IPS-18c (cell line): ENCODE results near the gene MEG3.
"Not testable (repeated sequence)": the region's sequence is repeated elsewhere in the genome, so short reads cannot be mapped to it uniquely, and the experiment has no call there.

Experiments
- H3K4me3 ChIP-seq: 2 replicates; pipeline ENCODE4 v1.7.0; 2013; ENCODE audit warnings: low read depth, mild to moderate bottlenecking, low read length, moderate library complexity; ENCODE audit not compliant: insufficient read depth
- H3K9me3 ChIP-seq: one replicate; pipeline ENCODE4 v1.6.1; 2013; ENCODE audit warnings: mild to moderate bottlenecking, low read length, moderate library complexity; ENCODE audit not compliant: control insufficient read depth, insufficient read depth

Gene MEG3

DNA sequence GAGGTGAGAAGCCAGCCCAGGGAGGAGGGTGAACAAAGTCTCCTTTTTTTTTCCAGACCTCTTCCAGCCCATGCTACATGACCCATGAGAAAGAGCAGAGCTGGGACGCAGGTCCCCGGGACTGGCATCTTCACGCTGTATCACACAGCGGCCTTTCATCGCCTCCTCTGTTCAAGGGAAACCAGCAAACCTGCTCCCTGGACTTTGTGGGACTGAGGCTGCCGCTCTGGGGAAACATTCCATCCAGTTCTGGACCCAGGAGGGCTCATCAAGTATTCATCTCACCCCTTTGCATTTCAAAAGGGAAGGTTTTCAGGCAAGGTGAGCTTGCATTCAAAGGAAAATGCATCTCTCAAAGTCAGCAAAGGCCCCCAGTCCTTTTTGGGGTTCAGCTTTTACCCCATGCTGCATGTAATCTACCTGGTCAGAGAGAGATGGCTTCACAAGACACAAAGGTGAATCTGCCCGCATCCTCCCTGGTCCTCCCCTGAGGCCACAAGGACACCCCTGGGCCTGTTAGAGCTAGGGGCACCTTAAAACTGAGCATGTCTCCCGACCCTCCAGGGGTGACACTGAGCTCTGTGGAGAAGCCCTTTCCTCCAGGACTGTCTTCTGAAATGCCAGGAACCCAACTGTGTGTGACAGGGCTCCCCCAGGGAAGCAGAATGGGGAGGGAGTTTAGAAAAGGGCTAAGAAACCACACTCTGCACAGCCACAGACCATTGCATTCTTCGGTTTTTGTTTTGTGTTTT is 21.2 kb upstream of the MEG3 start:
- peaks cover 21% of the 10 kb centered on the region for H3K9me3 ChIP-seq
- no peak overlapping the region; the same call in 1 of the 2 replicates for H3K4me3 ChIP-seq

- peaks cover 25% of the 10 kb centered on the region for H3K9me3 ChIP-seq
- no peak overlapping the region for H3K4me3 ChIP-seq
Measured at GRCh38 chr14:100806386-100806785, 19.5 kb upstream of the MEG3 start.

- Histone ChIP-seq H3K9me3 (peaks cover 31% of the 10 kb centered on the region), H3K4me3 (no peak overlapping the region)
Measured at GRCh38 chr14:100807496-100807895, 18.4 kb upstream of the MEG3 start.

GRCh38 chr14:100807979-100808734 is 17.8 kb upstream of the MEG3 start:
- Histone ChIP-seq H3K9me3 (peaks cover 34% of the 10 kb centered on the region), H3K4me3 (no peak overlapping the region; the same call in 1 of the 2 replicates)

- H3K4me3 ChIP-seq = no peak overlapping the region
- H3K9me3 ChIP-seq = peaks cover 36% of the 10 kb centered on the region
Measured at GRCh38 chr14:100810435-100810834, 15.5 kb upstream of the MEG3 start.

GRCh38 chr14:100810861-100811461 is 15.0 kb upstream of the MEG3 start:
- H3K9me3 ChIP-seq = peaks cover 35% of the 10 kb centered on the region
- H3K4me3 ChIP-seq = no peak overlapping the region

DNA sequence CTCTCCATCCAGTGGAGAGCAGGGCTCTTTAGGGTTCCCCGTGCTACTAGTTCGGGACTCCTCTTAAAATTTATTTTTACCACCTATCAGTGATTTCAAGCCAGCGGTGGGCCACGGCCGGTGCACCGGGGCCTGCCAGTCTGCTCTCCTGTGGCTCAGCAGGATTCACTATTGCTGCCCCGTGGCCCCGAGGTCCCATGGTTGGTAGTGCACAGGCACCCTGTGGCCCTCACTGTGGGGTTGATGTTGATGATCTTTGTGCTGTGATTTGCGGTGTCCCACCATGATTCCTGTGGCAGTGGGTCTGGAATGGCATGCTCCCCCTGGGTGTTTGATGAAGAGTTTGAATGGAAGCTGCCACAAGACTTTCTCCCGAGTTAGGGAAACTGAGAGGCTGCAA is 12.6 kb upstream of the MEG3 start:
- Histone ChIP-seq H3K4me3 (no peak overlapping the region), H3K9me3 (peaks cover 31% of the 10 kb centered on the region)

- Histone ChIP-seq H3K9me3 (peaks cover 16% of the 10 kb centered on the region), H3K4me3 (no peak overlapping the region)
Measured at GRCh38 chr14:100815478-100816285, 10.2 kb upstream of the MEG3 start.

GRCh38 chr14:100816286-100816949 is 9.5 kb upstream of the MEG3 start:
- Histone ChIP-seq H3K9me3 (peaks cover 12% of the 10 kb centered on the region), H3K4me3 (peak overlapping the region; percentile 24; the same call in 1 of the 2 replicates)

GRCh38 chr14:100816950-100817901 is 8.7 kb upstream of the MEG3 start:
- Histone ChIP-seq H3K4me3 (no peak overlapping the region), H3K9me3 (peaks cover 6% of the 10 kb centered on the region)

DNA sequence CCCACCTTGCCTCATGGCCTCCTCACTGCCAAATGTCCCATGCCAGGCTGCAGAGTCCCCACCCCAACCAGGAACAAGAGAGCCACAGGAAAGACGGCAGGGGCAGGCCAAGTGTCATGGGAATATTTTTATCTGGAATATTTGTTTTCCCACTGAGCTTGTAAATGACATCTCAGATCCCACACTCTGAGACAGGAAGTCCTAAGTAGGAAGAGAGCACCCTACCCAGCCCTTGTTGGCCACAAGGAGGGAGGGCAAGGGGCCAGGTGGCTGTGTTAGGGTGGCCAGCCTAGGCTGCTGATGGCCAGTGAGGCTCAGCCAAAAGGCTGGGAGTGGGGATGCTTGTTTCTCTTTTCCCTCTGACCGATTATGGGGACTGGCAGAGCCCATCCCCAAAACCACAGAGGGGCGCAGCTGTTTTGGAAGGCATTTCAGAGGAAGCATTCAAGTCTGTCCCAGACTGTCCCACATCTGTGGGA is 7.7 kb upstream of the MEG3 start:
- Histone ChIP-seq H3K4me3 (no peak overlapping the region), H3K9me3 (peaks cover 3% of the 10 kb centered on the region)

GRCh38 chr14:100818923-100819322 is 7.0 kb upstream of the MEG3 start:
- H3K9me3 ChIP-seq, H3K4me3 ChIP-seq: not testable (repeated sequence)

DNA sequence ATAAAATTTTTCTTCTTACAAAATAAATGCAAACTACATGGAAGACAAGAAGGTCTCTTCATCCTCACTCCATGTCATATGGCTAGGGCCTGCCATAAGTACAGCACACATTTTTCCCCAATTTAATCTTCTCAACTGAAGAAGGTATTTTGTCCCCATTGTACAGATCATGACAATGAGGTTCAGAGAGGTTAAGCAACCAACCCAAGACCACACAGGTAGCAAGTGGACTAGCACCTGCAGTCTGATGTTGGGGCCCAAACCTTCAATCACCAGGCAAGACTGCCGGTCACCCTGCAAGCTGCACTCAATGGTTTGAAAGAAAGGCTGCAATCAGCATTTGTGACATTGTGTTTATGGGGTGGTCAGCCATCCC is 6.5 kb upstream of the MEG3 start:
- Histone ChIP-seq H3K4me3 (no peak overlapping the region), H3K9me3 (no peaks in the 10 kb centered on the region)

DNA sequence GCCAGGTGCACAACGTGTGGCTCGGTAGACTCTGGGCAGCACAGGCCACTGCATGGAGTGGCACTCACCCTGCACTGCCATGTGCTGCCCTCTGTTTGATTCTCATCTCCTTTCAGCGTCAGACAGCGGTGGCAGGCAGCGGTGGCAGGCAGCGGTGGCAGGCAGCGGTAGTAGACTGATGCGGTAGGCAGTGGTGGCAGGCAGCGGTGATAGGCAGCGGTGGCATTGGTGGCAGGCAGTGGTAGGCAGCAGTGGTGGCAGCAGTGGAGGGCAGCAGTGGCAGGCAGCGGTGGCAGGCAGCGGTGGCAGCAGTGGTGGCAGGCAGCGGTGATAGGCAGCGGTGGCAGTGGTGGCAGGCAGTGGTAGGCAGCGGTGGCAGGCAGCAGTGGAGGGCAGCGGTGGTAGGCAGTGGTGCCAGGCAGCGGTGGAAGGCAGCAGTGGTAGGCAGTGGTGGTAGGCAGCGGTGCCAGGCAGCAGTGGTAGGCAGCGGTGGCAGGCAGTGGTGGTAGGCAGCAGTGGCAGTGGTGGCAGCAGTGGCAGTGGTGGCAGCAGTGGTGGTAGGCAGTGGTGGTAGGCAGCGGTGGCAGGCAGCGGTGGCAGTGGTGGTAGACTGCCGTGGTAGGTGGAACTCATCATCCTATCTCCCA is 6.0 kb upstream of the MEG3 start:
- no peak overlapping the region for H3K4me3 ChIP-seq
- no peaks in the 10 kb centered on the region for H3K9me3 ChIP-seq

DNA sequence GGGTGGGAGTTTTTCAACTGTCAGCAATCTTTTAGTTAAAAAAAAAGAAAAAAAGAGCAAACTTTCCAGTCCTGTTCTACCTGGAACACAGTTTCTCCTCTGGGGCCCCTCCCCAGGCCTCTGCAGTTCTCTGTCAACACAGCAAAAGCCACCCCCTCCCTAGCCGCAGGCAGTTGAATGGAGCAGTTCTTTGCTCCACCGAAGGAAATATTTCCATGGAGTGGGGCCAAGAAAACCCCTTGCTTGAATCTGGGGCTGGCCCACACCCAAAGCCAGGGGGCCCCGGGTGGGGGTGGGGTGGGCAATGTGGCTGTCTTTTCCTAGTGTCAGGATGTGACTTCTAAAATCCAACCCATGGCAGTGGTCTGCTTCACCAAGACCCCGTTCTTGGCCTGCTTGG is 5.0 kb upstream of the MEG3 start:
- H3K9me3 ChIP-seq = no peaks in the 10 kb centered on the region
- no peak overlapping the region for H3K4me3 ChIP-seq
